ENCODE measurements around the gene DLGAP1.

Gene DLGAP1

GRCh38 chr18:4233468-4233867 lies 221.6 kb downstream of the DLGAP1 start:
- no peak overlapping the region for H3K27ac ChIP-seq
- no peak for TF ChIP-seq CTCF (IDR thresholded peaks at IDR 0.05)
- no peak for TF ChIP-seq ZFX (IDR thresholded peaks at IDR 0.05; ENCODE audit: borderline replicate concordance)

GRCh38 chr18:4232656-4233055 lies 222.5 kb downstream of the DLGAP1 start:
- no peak for TF ChIP-seq CTCF (IDR thresholded peaks at IDR 0.05)
- TF ChIP-seq ZFX (IDR thresholded peaks at IDR 0.05; ENCODE audit: borderline replicate concordance): no peak
- no peak overlapping the region for H3K27ac ChIP-seq

- TF ChIP-seq CTCF (IDR thresholded peaks at IDR 0.05) (no peak), ZFX (IDR thresholded peaks at IDR 0.05; ENCODE audit: borderline replicate concordance) (no peak)
- no peak overlapping the region for H3K27ac ChIP-seq
Measured at GRCh38 chr18:4231260-4231659, 223.8 kb downstream of the DLGAP1 start.

GRCh38 chr18:4230450-4231168 lies 224.5 kb downstream of the DLGAP1 start:
- no peak overlapping the region for H3K27ac ChIP-seq
- no peak for TF ChIP-seq ZFX (IDR thresholded peaks at IDR 0.05; ENCODE audit: borderline replicate concordance)
- no peak for TF ChIP-seq CTCF (IDR thresholded peaks at IDR 0.05)

GRCh38 chr18:4224031-4224704 lies 230.9 kb downstream of the DLGAP1 start:
- no peak overlapping the region for H3K27ac ChIP-seq
- TF ChIP-seq CTCF (IDR thresholded peaks at IDR 0.05) (no peak), ZFX (IDR thresholded peaks at IDR 0.05; ENCODE audit: borderline replicate concordance) (no peak)

GRCh38 chr18:4211111-4211837 lies 243.8 kb downstream of the DLGAP1 start:
- H3K27ac ChIP-seq: no peak overlapping the region
- TF ChIP-seq ZFX (IDR thresholded peaks at IDR 0.05; ENCODE audit: borderline replicate concordance) (no peak), CTCF (IDR thresholded peaks at IDR 0.05) (no peak)

GRCh38 chr18:4208366-4208765 lies 246.7 kb downstream of the DLGAP1 start:
- TF ChIP-seq ZFX (IDR thresholded peaks at IDR 0.05; ENCODE audit: borderline replicate concordance): no peak
- no peak overlapping the region for H3K27ac ChIP-seq
